Measurements from ENCODE around the gene MXRA8. TPM values are rescaled to one million over a fixed set of nuclear protein-coding genes. Genes with fewer than 3 reads are reported as not detected.

MXRA8 gene
- total RNA-seq, 1 donor from 2014 or later: 106 TPM

- Histone ChIP-seq H3K4me3 (ENCODE audit: low read depth, low read length) (peak overlapping the region; percentile 96), H3K27me3 (ENCODE audit: control insufficient read depth, insufficient read depth, low read length) (no peaks in the 10 kb centered on the region), H3K36me3 (ENCODE audit: control insufficient read depth, insufficient read depth, low read length) (peaks cover 9% of the 10 kb centered on the region)
- no peak for DNase-seq (ENCODE audit: low read depth)
- TF ChIP-seq CTCF (IDR thresholded peaks at IDR 0.05; ENCODE audit: insufficient read depth, low read length, poor library complexity, severe bottlenecking): no peak
These were observed 40.4 kb upstream of the MXRA8 start for GRCh38 chr1:1398677-1399186.

- no peaks in the 10 kb centered on the region for H3K27me3 ChIP-seq (ENCODE audit: control insufficient read depth, insufficient read depth, low read length)
- H3K36me3 ChIP-seq (ENCODE audit: control insufficient read depth, insufficient read depth, low read length): peaks cover 10% of the 10 kb centered on the region
- peak overlapping the region; percentile 96 for H3K4me3 ChIP-seq (ENCODE audit: low read depth, low read length)
- no peak for DNase-seq (ENCODE audit: low read depth)
- TF ChIP-seq CTCF (IDR thresholded peaks at IDR 0.05; ENCODE audit: insufficient read depth, low read length, poor library complexity, severe bottlenecking): no peak
These were observed 39.6 kb upstream of the MXRA8 start for GRCh38 chr1:1397839-1398523.

GRCh38 chr1:1395166-1395565 lies 36.8 kb upstream of the MXRA8 start:
- peaks cover 8% of the 10 kb centered on the region for H3K36me3 ChIP-seq (ENCODE audit: control insufficient read depth, insufficient read depth, low read length)
- H3K4me3 ChIP-seq (ENCODE audit: low read depth, low read length): no peak overlapping the region
- H3K27me3 ChIP-seq (ENCODE audit: control insufficient read depth, insufficient read depth, low read length): no peaks in the 10 kb centered on the region
- no peak for TF ChIP-seq CTCF (IDR thresholded peaks at IDR 0.05; ENCODE audit: insufficient read depth, low read length, poor library complexity, severe bottlenecking)
- DNase-seq (ENCODE audit: low read depth): no peak

- H3K36me3 ChIP-seq (ENCODE audit: control insufficient read depth, insufficient read depth, low read length): peaks cover 7% of the 10 kb centered on the region
- no peak for TF ChIP-seq CTCF (IDR thresholded peaks at IDR 0.05; ENCODE audit: insufficient read depth, low read length, poor library complexity, severe bottlenecking)
- no peaks in the 10 kb centered on the region for H3K27me3 ChIP-seq (ENCODE audit: control insufficient read depth, insufficient read depth, low read length)
- H3K4me3 ChIP-seq (ENCODE audit: low read depth, low read length): no peak overlapping the region
- DNase-seq (ENCODE audit: low read depth): no peak
These were observed 35.8 kb upstream of the MXRA8 start for GRCh38 chr1:1394116-1394515.

GRCh38 chr1:1393428-1393827 lies 35.1 kb upstream of the MXRA8 start:
- Histone ChIP-seq H3K4me3 (ENCODE audit: low read depth, low read length) (no peak overlapping the region), H3K36me3 (ENCODE audit: control insufficient read depth, insufficient read depth, low read length) (peaks cover 7% of the 10 kb centered on the region), H3K27me3 (ENCODE audit: control insufficient read depth, insufficient read depth, low read length) (no peaks in the 10 kb centered on the region)
- no peak for TF ChIP-seq CTCF (IDR thresholded peaks at IDR 0.05; ENCODE audit: insufficient read depth, low read length, poor library complexity, severe bottlenecking)
- DNase-seq (ENCODE audit: low read depth): no peak

GRCh38 chr1:1393014-1393413 lies 34.7 kb upstream of the MXRA8 start:
- peaks cover 7% of the 10 kb centered on the region for H3K36me3 ChIP-seq (ENCODE audit: control insufficient read depth, insufficient read depth, low read length)

More at GRCh38 chr1:1393014-1393413, 34.7 kb upstream of the MXRA8 start:
- no peak for DNase-seq (ENCODE audit: low read depth)
- Histone ChIP-seq H3K4me3 (ENCODE audit: low read depth, low read length) (no peak overlapping the region), H3K27me3 (ENCODE audit: control insufficient read depth, insufficient read depth, low read length) (no peaks in the 10 kb centered on the region)
- TF ChIP-seq CTCF (IDR thresholded peaks at IDR 0.05; ENCODE audit: insufficient read depth, low read length, poor library complexity, severe bottlenecking): no peak
